UCSD-AML1 (cell line): Measurements from ENCODE around the gene LAMC3.
"Not testable (repeated sequence)": the region's sequence is repeated elsewhere in the genome, so short reads cannot be mapped to it uniquely, and the experiment has no call there.

Source experiments
- DNase-seq: peaks from one replicate; lab custom pipeline; 2025; ENCODE audit not compliant: unreplicated experiment; lab: John Stamatoyannopoulos, UW

The LAMC3 gene

GRCh38 chr9:130991778-130992681 lies 16.9 kb upstream of the LAMC3 start:
- no peak for DNase-seq

DNA sequence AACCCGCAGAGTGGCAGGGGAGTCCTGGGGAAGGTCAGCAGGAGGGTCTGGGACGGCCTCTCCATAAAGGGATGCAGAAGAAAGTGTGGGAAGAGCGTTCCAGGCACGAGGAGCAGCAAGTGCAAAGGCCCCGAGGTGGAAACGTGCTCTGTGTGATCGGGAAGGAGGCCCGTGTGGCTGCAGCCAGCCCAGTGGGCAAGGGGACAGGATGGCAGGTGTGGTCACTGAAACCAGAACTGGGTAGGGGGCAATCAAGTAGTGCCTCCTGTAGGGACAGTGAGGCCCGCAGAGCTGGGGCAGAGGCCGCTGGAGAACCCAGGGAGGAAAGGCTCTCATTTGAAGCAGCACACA lies 16.3 kb upstream of the LAMC3 start:
- DNase-seq, result no peak

DNA sequence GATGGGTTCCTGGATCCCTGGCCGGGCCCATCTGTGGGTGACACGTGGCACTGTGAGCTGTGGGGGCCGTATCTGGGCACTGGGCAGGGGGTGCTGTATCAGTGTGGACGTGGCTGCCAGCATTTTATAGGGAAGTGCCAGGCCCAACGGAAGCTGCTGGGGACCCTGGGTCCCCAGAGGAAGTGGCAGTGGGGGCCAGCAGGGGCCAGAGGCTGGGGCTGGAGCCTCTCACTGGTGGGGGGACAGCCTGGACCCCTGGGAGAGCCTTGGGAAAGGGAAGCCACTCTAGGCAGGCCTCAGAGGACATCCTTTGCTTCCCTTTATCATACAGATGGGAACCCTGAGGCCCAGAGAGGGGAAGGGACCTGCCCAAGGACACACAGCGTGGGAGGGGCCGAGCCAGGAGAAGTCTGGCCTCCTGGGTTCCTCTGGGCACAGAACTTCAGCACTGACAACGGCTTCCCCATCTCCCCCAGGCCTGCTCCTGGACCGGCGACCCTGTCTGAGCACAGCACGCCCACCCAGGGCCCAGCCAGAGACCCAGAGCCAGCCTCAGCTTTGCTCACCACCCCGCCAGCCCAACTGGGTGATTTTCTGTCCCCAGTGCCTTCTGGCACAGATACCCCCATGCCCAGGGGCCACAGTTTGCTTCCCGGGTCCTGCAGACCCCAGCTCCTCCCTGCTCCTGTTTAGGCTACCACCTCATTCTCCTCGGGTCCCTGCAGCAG lies 15.5 kb upstream of the LAMC3 start:
- DNase-seq, result no peak

- DNase-seq, result no peak
Measured at GRCh38 chr9:130994135-130995085, 14.6 kb upstream of the LAMC3 start.

- DNase-seq, result no peak
Measured at GRCh38 chr9:130995086-130996011, 13.6 kb upstream of the LAMC3 start.

- DNase-seq, result no peak
Measured at GRCh38 chr9:130996205-130996604, 12.8 kb upstream of the LAMC3 start.

GRCh38 chr9:130996676-130997394 lies 12.1 kb upstream of the LAMC3 start:
- no peak for DNase-seq

DNA sequence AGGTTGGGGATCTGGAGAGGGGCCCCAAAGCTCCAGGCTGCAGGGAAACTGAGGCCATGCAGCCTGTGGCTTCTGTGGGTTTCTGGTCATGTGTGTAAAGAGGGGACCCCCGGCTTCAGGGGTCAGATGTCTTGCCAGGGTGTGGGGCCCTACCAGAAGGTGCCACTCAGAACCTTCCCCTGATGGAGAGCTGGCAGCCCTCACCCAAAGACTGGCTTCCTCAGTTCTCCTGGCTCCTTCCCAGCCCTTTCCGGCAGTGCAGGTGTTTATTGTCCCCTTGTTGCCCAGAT lies 11.6 kb upstream of the LAMC3 start:
- no peak for DNase-seq

DNA sequence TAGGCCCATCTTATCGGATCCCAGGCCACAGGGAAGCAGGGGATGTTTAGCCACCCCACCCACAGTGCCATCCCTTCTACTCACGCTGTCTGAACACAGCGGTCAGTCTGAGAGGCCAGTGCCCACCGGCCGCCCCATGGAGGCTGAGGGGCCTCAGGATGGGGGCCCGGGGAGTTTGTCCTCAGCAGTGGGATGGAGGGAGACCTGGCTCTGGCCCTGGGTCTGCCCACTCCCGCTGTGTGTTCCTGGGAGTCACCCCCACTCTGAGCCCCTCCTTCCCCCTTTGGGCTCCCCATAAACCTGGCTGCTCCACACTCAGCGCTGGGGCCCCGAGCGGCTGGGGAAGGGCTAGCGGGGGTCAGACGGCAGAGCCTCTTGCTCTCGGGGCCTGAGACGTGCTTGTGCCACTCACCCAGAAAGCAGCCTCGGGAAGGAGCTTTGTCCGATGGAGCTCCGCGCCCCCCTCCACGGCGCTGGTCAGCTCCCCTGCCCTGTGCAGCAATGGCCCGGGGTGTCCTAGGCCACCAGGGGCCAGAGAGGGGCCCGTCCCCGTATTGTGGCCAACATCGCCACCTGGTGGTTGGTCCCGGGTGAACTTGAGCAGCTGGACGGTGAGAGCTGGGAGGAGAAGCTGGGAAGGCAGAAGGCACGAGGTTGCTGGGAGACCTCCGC lies 10.9 kb upstream of the LAMC3 start:
- peak; percentile 74 for DNase-seq

GRCh38 chr9:130998597-130999244 lies 10.3 kb upstream of the LAMC3 start:
- no peak for DNase-seq

- no peak for DNase-seq
Measured at GRCh38 chr9:130999245-130999623, 9.7 kb upstream of the LAMC3 start.

DNA sequence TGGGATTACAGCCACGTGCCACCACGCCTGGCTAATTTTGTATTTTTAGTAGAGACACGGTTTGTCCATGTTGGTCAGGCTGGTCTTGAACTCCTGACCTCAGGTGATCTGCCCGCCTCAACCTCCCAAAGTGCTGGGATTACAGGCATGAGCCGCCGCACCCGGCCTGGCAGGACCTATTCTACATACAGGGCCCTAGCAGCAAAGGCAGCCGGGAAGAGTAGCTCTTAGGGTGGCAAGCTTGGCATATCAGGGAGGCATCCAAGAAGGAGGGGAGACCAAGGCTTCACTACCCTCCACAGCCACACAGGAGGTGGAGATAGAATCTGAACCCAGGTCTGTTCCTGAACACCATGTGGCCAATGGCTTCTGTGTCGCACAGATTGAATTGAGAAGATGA lies 8.4 kb upstream of the LAMC3 start:
- not testable (repeated sequence) for DNase-seq

GRCh38 chr9:131001021-131001420 lies 8.0 kb upstream of the LAMC3 start:
- DNase-seq, result no peak

DNA sequence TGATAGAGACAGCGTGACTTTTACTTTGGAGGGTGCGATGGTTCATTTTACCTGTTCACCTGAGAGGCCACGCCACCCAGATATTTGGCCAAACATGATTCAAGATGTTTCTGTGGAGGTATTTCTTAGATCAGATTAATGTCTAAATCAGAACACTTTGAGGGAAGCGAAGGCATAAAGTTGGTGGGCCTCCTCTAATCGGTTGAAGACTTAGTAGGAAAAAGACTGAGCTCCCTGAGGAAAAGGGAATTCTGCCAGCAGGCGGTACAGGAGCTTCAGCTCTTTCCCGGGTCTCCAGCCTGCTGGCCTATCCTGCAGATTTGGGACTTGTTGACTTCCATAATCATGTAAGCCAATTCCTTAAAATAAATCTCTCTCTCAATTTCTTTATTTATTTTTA lies 7.0 kb upstream of the LAMC3 start:
- DNase-seq, result no peak

GRCh38 chr9:131006601-131007000 lies 2.4 kb upstream of the LAMC3 start:
- DNase-seq, result no peak

GRCh38 chr9:131008086-131008485 lies 888 bp upstream of the LAMC3 start:
- DNase-seq, result no peak

GRCh38 chr9:131008563-131008908 lies 438 bp upstream of the LAMC3 start:
- no peak for DNase-seq

DNA sequence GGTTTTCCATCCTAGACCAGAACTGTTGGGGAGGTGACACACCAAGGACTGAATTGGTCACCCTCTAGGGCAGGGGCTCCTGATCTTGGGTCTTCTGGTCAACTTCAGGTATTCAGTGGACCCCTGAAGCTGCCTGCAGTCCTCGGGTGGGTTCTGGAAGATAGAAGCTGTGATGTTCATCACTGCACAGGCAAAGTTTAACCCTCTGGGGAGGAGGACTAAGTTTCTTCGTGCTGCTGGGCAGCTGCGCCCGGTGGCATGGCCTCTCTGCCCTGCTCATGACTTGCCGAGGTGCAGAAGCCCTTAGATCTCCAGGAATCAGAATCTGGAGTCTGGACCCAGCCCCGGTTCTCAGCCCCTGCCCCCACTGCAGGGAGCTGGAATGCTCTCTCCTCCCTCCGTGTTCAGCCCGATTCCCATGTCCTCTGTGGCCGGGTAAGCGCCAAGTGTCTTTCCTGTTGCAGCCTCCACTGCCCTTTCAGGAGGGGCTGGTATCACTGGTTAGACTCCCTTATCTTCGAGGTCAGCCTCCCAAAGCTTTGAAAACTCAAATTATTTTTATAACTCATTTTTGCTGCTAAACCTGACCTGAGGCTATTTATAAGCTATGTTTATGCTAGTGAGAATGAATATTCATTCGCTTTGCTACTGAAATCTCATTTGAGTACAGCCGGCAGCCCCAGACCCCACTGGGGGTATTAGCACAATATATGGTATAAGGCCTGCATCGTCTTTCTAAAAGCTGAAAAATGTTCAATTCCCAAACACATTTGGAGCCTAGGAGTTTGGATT lies 1.7 kb downstream of the LAMC3 start:
- no peak for DNase-seq
